H1 (cell line): Measurements from ENCODE around the gene SFRP5. TPM values are rescaled to one million over a fixed set of nuclear protein-coding genes. Genes with fewer than 3 reads are reported as not detected.
A peak's percentile ranks its signal among the peaks of the same experiment; 100 is the strongest.

Experiments used
- CTCF ChIA-PET: fragments of 300-600 bp; sonication (Branson Sonifier 250); formaldehyde crosslinking; loops from one replicate; lab custom pipeline; 2021; ENCODE audit not compliant: partially characterized antibody; lab: Charles Lee
- POLR2A ChIA-PET: fragments of 300-600 bp; sonication (Branson Sonifier 250); formaldehyde crosslinking; loops from one replicate; lab custom pipeline; 2021; ENCODE audit warnings: inconsistent platforms; ENCODE audit not compliant: partially characterized antibody; lab: Charles Lee
- DNase-seq, 2 experiments: peaks; one replicate each; pipeline versions ENCODE4 v3.0.0 to v3.0.0-alpha.2; 2010 to 2022; ENCODE audit warnings: low spot score in 2 of 2, low read depth in 1 of 2, mixed read lengths in 1 of 2
- FAIRE-seq: peaks from 2 replicates; lab custom pipeline; 2011; peaks lifted over from hg19 to GRCh38; lab: Jason Lieb, UNC
- H2AFZ ChIP-seq: 2 replicates; pipeline ENCODE4 v1.8.1; 2012; ENCODE audit warnings: low read length, inconsistent platforms
- H2AK5ac ChIP-seq: 2 replicates; pipeline ENCODE4 v1.6.1; 2013; ENCODE audit warnings: low read depth, low read length
- H2BK120ac ChIP-seq: replicated peaks from 2 replicates; pipeline ENCODE3; 2013; ENCODE audit warnings: low read depth, low read length, inconsistent platforms
- H2BK12ac ChIP-seq: 2 replicates; pipeline ENCODE4 v1.6.1; 2013; ENCODE audit warnings: low read depth, low read length
- H2BK15ac ChIP-seq: 2 replicates; pipeline ENCODE4 v1.6.1; 2013; ENCODE audit warnings: low read length
- H2BK20ac ChIP-seq: 2 replicates; pipeline ENCODE4 v1.6.1; 2013; ENCODE audit warnings: low read length
- H2BK5ac ChIP-seq: 2 replicates; pipeline ENCODE4 v1.6.1; 2013; ENCODE audit warnings: low read depth, low read length
- H3K14ac ChIP-seq: 2 replicates; pipeline ENCODE4 v1.6.1; 2013; ENCODE audit warnings: inconsistent platforms; ENCODE audit not compliant: insufficient read length
- H3K18ac ChIP-seq: 2 replicates; pipeline ENCODE4 v1.6.1; 2013; ENCODE audit warnings: low read length; ENCODE audit errors: extremely low read depth
- H3K23ac ChIP-seq: 2 replicates; pipeline ENCODE4 v1.6.1; 2013; ENCODE audit warnings: inconsistent platforms; ENCODE audit not compliant: insufficient read length
- H3K23me2 ChIP-seq: 2 replicates; pipeline ENCODE4 v1.6.1; 2013; ENCODE audit warnings: low read depth, low read length
- H3K27ac ChIP-seq: 2 replicates; pipeline ENCODE4 v1.6.1; 2011; ENCODE audit warnings: low read depth, low read length, inconsistent platforms
- H3K27me3 ChIP-seq, 4 experiments: replicated peaks in 1 of 4; 1 replicate in 1 of 4; 2 replicates in 3 of 4; pipeline versions ENCODE4 v1.6.1 to v1.8.1; 2011 to 2013; ENCODE audit warnings: low read length in 3 of 4, mild to moderate bottlenecking in 3 of 4, inconsistent platforms in 2 of 4, mixed read lengths in 2 of 4, moderate library complexity in 1 of 4; ENCODE audit not compliant: control insufficient read depth in 3 of 4, insufficient read depth in 3 of 4; ENCODE audit errors: extremely low read depth in 1 of 4
- H3K36me3 ChIP-seq, 4 experiments: 2 replicates each; pipeline versions ENCODE4 v1.6.1 to v1.8.1; 2011 to 2013; ENCODE audit warnings: mild to moderate bottlenecking in 4 of 4, low read length in 3 of 4, moderate library complexity in 2 of 4, control low read depth in 1 of 4, inconsistent platforms in 1 of 4; ENCODE audit not compliant: insufficient read depth in 4 of 4, control insufficient read depth in 2 of 4
- H3K4ac ChIP-seq: replicated peaks from 2 replicates; pipeline ENCODE3; 2013; ENCODE audit warnings: low read length, low read depth, mixed read lengths, inconsistent platforms; ENCODE audit not compliant: insufficient read length
- H3K4me1 ChIP-seq, 4 experiments: replicated peaks in 1 of 4; 1 replicate in 1 of 4; 2 replicates in 3 of 4; pipeline versions ENCODE4 v1.6.1 to v1.8.1; 2011 to 2013; ENCODE audit warnings: low read length in 3 of 4, inconsistent platforms in 2 of 4, mixed read lengths in 1 of 4; ENCODE audit not compliant: insufficient read depth in 4 of 4, control insufficient read depth in 3 of 4
- H3K4me2 ChIP-seq, 2 experiments: 2 replicates each; pipeline versions ENCODE4 v1.6.1 to v1.8.1; 2011 to 2013; ENCODE audit warnings: low read depth in 2 of 2, low read length in 2 of 2, control low read depth in 1 of 2, inconsistent platforms in 1 of 2, mild to moderate bottlenecking in 1 of 2; ENCODE audit not compliant: insufficient read depth in 1 of 2
- H3K4me3 ChIP-seq, 4 experiments: fragments of 200-600, 300-600 bp in 1 of 4; sonication (generic), shearing (Covaris generic), sonication (Bioruptor Twin) in 1 of 4; 2 replicates each; pipeline versions ENCODE4 v1.5.1 to v1.8.1; 2011 to 2016; ENCODE audit warnings: low read length in 4 of 4, low read depth in 3 of 4, control low read depth in 2 of 4, inconsistent platforms in 2 of 4, mild to moderate bottlenecking in 2 of 4, mixed read lengths in 1 of 4, moderate library complexity in 1 of 4; ENCODE audit not compliant: insufficient read depth in 2 of 4; ENCODE audit errors: extremely low read depth in 1 of 4
- H3K56ac ChIP-seq: replicated peaks from 2 replicates; pipeline ENCODE3; 2013; ENCODE audit warnings: low read depth, mild to moderate bottlenecking, mixed read lengths, low read length, inconsistent platforms; ENCODE audit not compliant: insufficient read length
- H3K79me1 ChIP-seq: 2 replicates; pipeline ENCODE4 v1.6.1; 2013; ENCODE audit warnings: low read depth, low read length, control low read depth
- H3K79me2 ChIP-seq, 2 experiments: 2 replicates each; pipeline versions ENCODE4 v1.6.1 to v1.8.1; 2012 to 2013; ENCODE audit warnings: low read length in 2 of 2, mild to moderate bottlenecking in 2 of 2, inconsistent platforms in 1 of 2; ENCODE audit not compliant: insufficient read depth in 2 of 2, control insufficient read depth in 1 of 2
- H3K9ac ChIP-seq, 4 experiments: replicated peaks in 1 of 4; 1 replicate in 1 of 4; 2 replicates in 3 of 4; pipeline versions ENCODE4 v1.6.1 to v1.8.1; 2011 to 2013; ENCODE audit warnings: low read depth in 3 of 4, low read length in 3 of 4, control low read depth in 2 of 4, mild to moderate bottlenecking in 2 of 4, moderate library complexity in 2 of 4, inconsistent platforms in 1 of 4; ENCODE audit errors: extremely low read depth in 1 of 4
- H3K9me3 ChIP-seq, 2 experiments: 2 replicates each; pipeline versions ENCODE4 v1.6.1 to v1.8.1; 2012 to 2013; ENCODE audit warnings: mild to moderate bottlenecking in 2 of 2, moderate library complexity in 2 of 2, control low read depth in 1 of 2, inconsistent platforms in 1 of 2, low read depth in 1 of 2, low read length in 1 of 2, mixed read lengths in 1 of 2; ENCODE audit not compliant: insufficient read depth in 2 of 2
- H4K20me1 ChIP-seq, 2 experiments: replicated peaks in 1 of 2; 2 replicates each; pipeline versions ENCODE3 to v1.8.1; 2011 to 2013; ENCODE audit warnings: inconsistent platforms in 2 of 2, low read length in 2 of 2, mild to moderate bottlenecking in 1 of 2; ENCODE audit not compliant: insufficient read depth in 2 of 2, control insufficient read depth in 1 of 2
- H4K5ac ChIP-seq: 2 replicates; pipeline ENCODE4 v1.6.1; 2013; ENCODE audit warnings: low read length, low read depth, mixed read lengths, inconsistent platforms; ENCODE audit not compliant: insufficient read length
- H4K8ac ChIP-seq: 2 replicates; pipeline ENCODE4 v1.8.0; 2013; ENCODE audit warnings: mild to moderate bottlenecking, moderate library complexity, low read length, inconsistent platforms; ENCODE audit not compliant: insufficient read depth; ENCODE audit errors: extremely low read depth
- H4K91ac ChIP-seq: replicated peaks from 2 replicates; pipeline ENCODE3; 2013; ENCODE audit warnings: low read length, mixed read lengths, inconsistent platforms; ENCODE audit not compliant: insufficient read length
- ASH2L ChIP-seq: fragments of 200-600, 300-600 bp; sonication (generic); IDR thresholded peaks from one replicate; pipeline ENCODE4 v1.7.1; 2017; ENCODE audit warnings: low read length
- CHD1 ChIP-seq: IDR thresholded peaks from 2 replicates; pipeline ENCODE4 v1.6.1; 2012; ENCODE audit warnings: low read depth, low read length, improper control_type of control experiment
- POLR2A ChIP-seq, 2 experiments: IDR thresholded peaks; 1 replicate in 1 of 2; 2 replicates in 1 of 2; pipeline ENCODE4 v1.6.1; 2011; ENCODE audit warnings: low read depth in 2 of 2, low read length in 2 of 2, mild to moderate bottlenecking in 2 of 2; ENCODE audit errors: control extremely low read depth in 1 of 2
- RNF2 ChIP-seq: fragments of 200-900, 300-1000 bp; sonication (generic); IDR thresholded peaks from 2 replicates; pipeline ENCODE4 v1.7.1; 2016; ENCODE audit warnings: borderline replicate concordance, low read depth, mild to moderate bottlenecking, antibody characterized with exemption, low read length; ENCODE audit not compliant: poor library complexity, severe bottlenecking; ENCODE audit errors: missing control alignments
- SAP30 ChIP-seq: fragments of 300-600 bp; sonication (generic); IDR thresholded peaks from 2 replicates; pipeline ENCODE4 v1.7.1; 2012; ENCODE audit warnings: low read length, moderate library complexity, mild to moderate bottlenecking, inconsistent platforms; ENCODE audit not compliant: insufficient read depth, insufficient replicate concordance
- WGBS, 2 experiments: shearing (Covaris generic) in 1 of 2; methylation state at CpG; one replicate each; pipeline versions ENCODE4 v1.1.6 to v1.1.7; 2013 to 2015; ENCODE audit warnings: low lambda C conversion rate in 2 of 2, mixed read lengths in 2 of 2, inconsistent platforms in 1 of 2, low coverage in 1 of 2, missing lambda C conversion rate in 1 of 2; ENCODE audit not compliant: insufficient replicate concordance in 2 of 2, insufficient coverage in 1 of 2, insufficient read length in 1 of 2; ENCODE audit errors: extremely low coverage in 1 of 2, missing lambda C conversion rate in 1 of 2; 5-methylcytosine and 5-hydroxymethylcytosine counted together
- polyA plus RNA-seq, 7 experiments: library from polyadenylated mRNA; depleted of rRNA in 3 of 7; stranded (reverse) in 5 of 7; unstranded in 2 of 7; fragments of >200 nt in 5 of 7; fragments of 200-250 nt in 2 of 7; gene quantifications; 1 replicate in 5 of 7; 2 replicates in 1 of 7; 4 replicates in 1 of 7; pipeline versions ENCODE4 v1.2.1 to v1.2.3, GENCODE V29; 2011 to 2013; ENCODE audit warnings: missing spikeins in 2 of 7, mixed read lengths in 2 of 7
- total RNA-seq: library from RNA; stranded (reverse); fragmentation: NEBNext Ultra II Directional; extraction: Animal tissue kit (Norgen Biotek cat#: 25700); gene quantifications from 2 replicates; pipeline ENCODE4 v1.2.1, GENCODE V29; 2021
- TF ChIP-seq, protein P1 (sequence below): IDR thresholded peaks from 2 replicates; pipeline ENCODE4 v1.6.1; 2011; ENCODE audit warnings: low read depth, mild to moderate bottlenecking, low read length; ENCODE audit not compliant: insufficient read depth

Gene SFRP5
- total and polyA plus RNA-seq, 2 of the 8 experiments (the other 6 are each of a cell fraction or from before 2014, with no cell fraction given) = 3.9 to 5.9 TPM

DNA sequence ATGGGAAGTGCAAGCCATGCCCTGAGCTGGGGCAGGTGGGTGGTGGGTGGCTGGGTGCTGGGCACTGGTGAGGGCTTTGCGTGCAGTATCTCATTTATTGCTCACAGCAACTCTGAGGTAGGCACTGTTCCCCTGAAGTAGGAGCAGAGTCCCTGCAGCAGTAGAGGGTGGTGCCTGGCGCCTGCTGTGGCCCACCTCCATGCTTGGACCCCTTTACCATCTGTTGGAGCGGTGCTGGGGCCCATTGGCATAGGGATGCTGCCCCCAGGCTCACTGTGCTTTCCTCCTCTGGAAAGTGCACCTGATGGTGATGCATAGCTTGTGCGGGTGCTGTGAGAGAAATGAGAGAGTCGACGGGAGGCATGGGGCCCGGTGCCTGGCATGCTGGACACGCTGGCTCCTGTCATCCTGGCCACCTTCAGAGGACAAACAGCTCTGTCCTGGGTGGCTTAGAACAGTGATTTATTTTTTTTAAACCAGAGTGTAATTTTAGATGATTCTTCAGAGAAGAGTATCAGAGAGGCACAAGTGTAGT, 10.4 kb downstream of the SFRP5 start:
- Histone ChIP-seq H3K36me3 (peaks cover 0 to 11% (median 5%) of the 10 kb centered on the region in 4 experiments; a peak in 4 of 8 replicates), H3K79me1 (no peaks in the 10 kb centered on the region), H3K18ac (no peak overlapping the region), H3K27ac (no peak overlapping the region), H4K8ac (peak overlapping the region; percentile 22; the same call in 1 of the 2 replicates), H2BK5ac (no peak overlapping the region), H2BK20ac (no peak overlapping the region), H2BK12ac (no peak overlapping the region), H3K23me2 (no peaks in the 10 kb centered on the region), H4K5ac (no peak overlapping the region), H2AFZ (no peak overlapping the region), H3K4me2 (no peak overlapping the region), H3K56ac (no peak overlapping the region), H3K4ac (no peak overlapping the region), H3K9me3 (no peaks in the 10 kb centered on the region), H3K9ac (no peak overlapping the region), H3K4me3 (no peak overlapping the region), H2BK15ac (no peak overlapping the region), H3K14ac (no peak overlapping the region), H4K91ac (no peak overlapping the region), H3K4me1 (peaks cover 0 to 14% (median 7%) of the 10 kb centered on the region in 4 experiments; a peak in 6 of 7 replicates), H3K27me3 (no peaks in the 10 kb centered on the region), H3K23ac (no peak overlapping the region), H4K20me1 (peaks cover 0 to 1% of the 10 kb centered on the region in 2 experiments), H2AK5ac (no peak overlapping the region), H3K79me2 (no peaks in the 10 kb centered on the region), H2BK120ac (no peak overlapping the region)
- ChIA-PET CTCF (interaction anchor here (1.1 to 8.5 kb wide), 14 partner anchors 10 to 143 kb away, joined by 3 to 77 read pairs (median 6); partner anchors contain the start of genes GOLGA7B and SFRP5), POLR2A (interaction anchor here (0.9 to 4.9 kb wide), 4 partner anchors 10 to 108 kb away, joined by 3 to 30 read pairs (median 8); partner anchors contain the start of genes SFRP5 and ZFYVE27)
- FAIRE-seq (no peak), DNase-seq (no peak)
- WGBS, 2 experiments = 98% methylated on average over 8 of the region's 8 CpGs; no CpG with 5 or more reads in 1 of the 2 experiments
- TF ChIP-seq RNF2 (no peak), SAP30 (no peak), CHD1 (no peak), ASH2L (no peak), POLR2A (IDR thresholded peaks at IDR 0.05; ENCODE audit: control extremely low read depth in 1 of 2, low read depth in 2 of 2, low read length in 2 of 2) (no peak)
- TF ChIP-seq, protein P1, sequence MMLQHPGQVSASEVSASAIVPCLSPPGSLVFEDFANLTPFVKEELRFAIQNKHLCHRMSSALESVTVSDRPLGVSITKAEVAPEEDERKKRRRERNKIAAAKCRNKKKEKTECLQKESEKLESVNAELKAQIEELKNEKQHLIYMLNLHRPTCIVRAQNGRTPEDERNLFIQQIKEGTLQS = no peak
